ENCODE data around the gene SUSD2.

SUSD2 gene

GRCh38 chr22:24156913-24157821, 24.1 kb upstream of the SUSD2 start:
- in situ Hi-C loops (cut with HindIII; ENCODE audit: low pct_unique_long_range_greater_than_20kb, low sequenced_read_pairs), result no loop called here
- no peak for TF ChIP-seq JUND (IDR thresholded peaks at IDR 0.05; ENCODE audit: low read depth)
- peak in 1 of 2 experiments; percentile 49 for DNase-seq (ENCODE audit: low read depth in 1 of 2, low spot score in 1 of 2)

- no peak for TF ChIP-seq JUND (IDR thresholded peaks at IDR 0.05; ENCODE audit: low read depth)
- in situ Hi-C loops (cut with HindIII; ENCODE audit: low pct_unique_long_range_greater_than_20kb, low sequenced_read_pairs), result no loop called here
- DNase-seq (ENCODE audit: low read depth in 1 of 2, low spot score in 1 of 2), result no peak
These were observed 23.5 kb upstream of the SUSD2 start for GRCh38 chr22:24157822-24158135.

DNA sequence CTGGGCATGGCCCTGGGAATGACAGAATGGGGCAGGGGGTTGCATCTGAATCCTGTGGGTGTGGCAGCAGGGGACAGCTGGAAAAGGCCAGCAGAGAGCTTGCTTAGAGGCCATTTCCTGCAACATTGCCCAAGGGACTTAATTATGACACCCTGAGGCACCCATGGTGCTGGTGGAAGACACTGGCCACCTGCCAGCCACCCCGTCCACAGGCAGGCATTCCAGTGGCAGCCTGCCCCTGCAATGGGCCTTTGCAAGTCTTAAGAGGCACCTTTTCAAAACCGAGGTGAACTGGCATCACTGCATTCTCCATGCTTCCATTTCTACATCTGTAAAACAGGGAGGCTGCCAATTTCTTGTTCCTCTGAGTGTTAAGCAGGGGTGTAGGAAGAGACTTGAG, 21.6 kb upstream of the SUSD2 start:
- TF ChIP-seq JUND (IDR thresholded peaks at IDR 0.05; ENCODE audit: low read depth), result no peak
- no peak for DNase-seq (ENCODE audit: low read depth in 1 of 2, low spot score in 1 of 2)
- in situ Hi-C loops (cut with HindIII; ENCODE audit: low pct_unique_long_range_greater_than_20kb, low sequenced_read_pairs), result no loop called here

DNA sequence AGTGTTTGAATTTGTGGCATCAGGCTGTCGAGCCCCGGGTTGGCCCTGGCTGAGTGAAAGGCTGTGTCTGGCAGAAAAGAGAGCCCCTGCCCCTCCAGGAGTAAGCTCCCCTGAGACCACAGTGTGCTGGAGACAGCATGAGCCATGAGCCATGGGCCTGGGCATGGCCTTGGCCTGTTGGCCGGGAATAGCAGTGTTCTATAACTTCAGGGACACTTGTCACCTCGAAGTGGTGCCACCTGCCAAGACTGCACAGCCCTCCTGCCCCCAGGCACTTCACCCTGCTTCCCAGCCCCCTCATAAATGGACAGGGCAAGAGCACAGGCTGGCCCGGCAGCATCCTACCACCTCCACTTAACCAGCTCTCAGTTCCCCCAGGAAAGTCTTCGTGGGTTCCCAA, 20.7 kb upstream of the SUSD2 start:
- DNase-seq (ENCODE audit: low read depth in 1 of 2, low spot score in 1 of 2), result no peak
- TF ChIP-seq JUND (IDR thresholded peaks at IDR 0.05; ENCODE audit: low read depth), result no peak
- in situ Hi-C loops (cut with HindIII; ENCODE audit: low pct_unique_long_range_greater_than_20kb, low sequenced_read_pairs), result no loop called here

DNA sequence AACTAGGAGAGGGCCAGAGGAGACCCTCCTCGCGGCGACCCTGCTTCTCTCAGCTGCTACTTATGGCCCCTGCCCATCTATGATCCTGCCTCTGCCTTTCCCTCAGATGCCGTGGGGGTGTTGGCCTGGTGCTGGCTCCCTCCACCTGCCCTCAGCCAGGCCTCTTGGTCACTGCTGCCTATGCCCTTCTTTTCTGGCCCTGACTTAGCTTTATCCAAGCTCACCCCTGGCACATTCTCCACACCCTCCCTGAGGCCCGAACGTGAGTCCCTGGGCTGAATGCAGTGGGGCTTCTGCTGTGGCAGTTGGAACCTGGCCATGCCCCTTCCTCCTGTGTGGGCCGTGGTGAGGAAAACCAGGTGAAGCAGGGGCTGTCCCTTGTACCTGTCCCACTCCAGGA, 19.8 kb upstream of the SUSD2 start:
- in situ Hi-C loops (cut with HindIII; ENCODE audit: low pct_unique_long_range_greater_than_20kb, low sequenced_read_pairs), result no loop called here
- DNase-seq (ENCODE audit: low read depth in 1 of 2, low spot score in 1 of 2), result no peak
- no peak for TF ChIP-seq JUND (IDR thresholded peaks at IDR 0.05; ENCODE audit: low read depth)

- DNase-seq (ENCODE audit: low read depth in 1 of 2, low spot score in 1 of 2), result no peak
- TF ChIP-seq JUND (IDR thresholded peaks at IDR 0.05; ENCODE audit: low read depth), result no peak
- in situ Hi-C loops (cut with HindIII; ENCODE audit: low pct_unique_long_range_greater_than_20kb, low sequenced_read_pairs), result no loop called here
These were observed 19.4 kb upstream of the SUSD2 start for GRCh38 chr22:24161909-24162308.

DNA sequence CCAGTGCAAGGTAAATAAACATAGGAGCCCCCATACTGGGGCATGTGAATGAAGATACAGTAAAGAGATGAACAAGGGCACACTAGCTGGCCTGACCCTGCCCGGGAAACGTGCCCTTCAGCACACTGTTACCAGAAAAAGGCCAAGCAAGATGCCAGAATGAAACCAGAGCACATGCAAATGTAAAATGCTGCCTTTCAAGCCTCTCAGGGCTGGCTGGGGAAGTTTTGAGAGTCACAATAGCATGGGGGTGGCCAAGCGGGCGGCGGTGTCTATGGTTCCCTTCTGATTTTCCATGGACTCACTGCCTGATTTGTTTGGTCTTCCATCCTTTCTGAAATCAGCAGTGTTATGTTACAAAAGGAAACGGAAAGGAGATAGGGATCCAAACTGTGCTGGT, 18.9 kb upstream of the SUSD2 start:
- no peak for DNase-seq (ENCODE audit: low read depth in 1 of 2, low spot score in 1 of 2)
- TF ChIP-seq JUND (IDR thresholded peaks at IDR 0.05; ENCODE audit: low read depth), result no peak
- in situ Hi-C loops (cut with HindIII; ENCODE audit: low pct_unique_long_range_greater_than_20kb, low sequenced_read_pairs), result no loop called here

- TF ChIP-seq JUND (IDR thresholded peaks at IDR 0.05; ENCODE audit: low read depth), result no peak
- in situ Hi-C loops (cut with HindIII; ENCODE audit: low pct_unique_long_range_greater_than_20kb, low sequenced_read_pairs), result no loop called here
- peak; percentile 51 to 57 for DNase-seq (ENCODE audit: low read depth in 1 of 2, low spot score in 1 of 2)
These were observed 17.0 kb upstream of the SUSD2 start for GRCh38 chr22:24164243-24164642.

- no peak for TF ChIP-seq JUND (IDR thresholded peaks at IDR 0.05; ENCODE audit: low read depth)
These were observed 16.3 kb upstream of the SUSD2 start for GRCh38 chr22:24164940-24165339.

DNA sequence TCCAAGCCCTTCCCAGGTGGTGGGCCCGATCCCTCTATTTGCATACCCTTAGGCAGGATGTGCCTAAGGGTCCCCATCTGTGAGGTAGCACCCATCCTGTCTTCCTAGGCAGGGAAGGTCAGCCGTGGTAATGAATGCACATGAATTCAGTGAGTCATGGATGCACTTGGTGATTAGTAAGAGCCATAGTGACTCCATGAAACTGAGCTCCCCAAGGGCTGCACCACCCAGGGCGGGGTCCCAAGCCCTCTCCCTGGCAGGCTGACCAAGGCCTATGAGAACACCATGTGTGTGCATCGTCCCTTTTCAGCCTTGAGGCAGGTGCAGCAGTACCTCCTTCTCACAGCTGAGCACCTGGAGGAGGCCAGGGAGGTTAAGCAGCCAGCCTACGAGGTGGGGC, 15.6 kb upstream of the SUSD2 start:
- no peak for DNase-seq (ENCODE audit: low read depth in 1 of 2, low spot score in 1 of 2)
- in situ Hi-C loops (cut with HindIII; ENCODE audit: low pct_unique_long_range_greater_than_20kb, low sequenced_read_pairs), result no loop called here
- no peak for TF ChIP-seq JUND (IDR thresholded peaks at IDR 0.05; ENCODE audit: low read depth)

More at GRCh38 chr22:24164940-24165339, 16.3 kb upstream of the SUSD2 start:
- no peak for DNase-seq (ENCODE audit: low read depth in 1 of 2, low spot score in 1 of 2)
- in situ Hi-C loops (cut with HindIII; ENCODE audit: low pct_unique_long_range_greater_than_20kb, low sequenced_read_pairs), result no loop called here

DNA sequence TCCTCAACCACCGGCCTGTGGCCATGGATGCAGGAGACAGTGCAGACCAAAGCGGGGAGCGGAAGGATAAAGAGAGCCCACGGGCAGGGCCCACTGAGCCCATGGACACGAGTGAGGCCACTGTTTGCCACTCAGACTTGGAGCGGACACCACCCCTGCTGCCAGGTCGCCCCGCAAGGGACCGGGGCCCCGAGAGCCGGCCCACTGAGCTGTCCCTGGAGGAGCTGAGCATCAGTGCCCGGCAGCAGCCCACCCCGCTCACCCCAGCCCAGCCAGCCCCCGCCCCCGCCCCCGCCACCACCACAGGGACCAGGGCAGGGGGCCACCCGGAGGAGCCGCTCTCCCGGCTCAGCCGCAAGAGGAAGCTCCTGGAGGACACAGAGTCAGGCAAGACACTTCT, 14.5 kb upstream of the SUSD2 start:
- TF ChIP-seq JUND (IDR thresholded peaks at IDR 0.05; ENCODE audit: low read depth), result no peak
- in situ Hi-C loops (cut with HindIII; ENCODE audit: low pct_unique_long_range_greater_than_20kb, low sequenced_read_pairs), result no loop called here
- no peak for DNase-seq (ENCODE audit: low read depth in 1 of 2, low spot score in 1 of 2)

- no peak for DNase-seq (ENCODE audit: low read depth in 1 of 2, low spot score in 1 of 2)
- no peak for TF ChIP-seq JUND (IDR thresholded peaks at IDR 0.05; ENCODE audit: low read depth)
- in situ Hi-C loops (cut with HindIII; ENCODE audit: low pct_unique_long_range_greater_than_20kb, low sequenced_read_pairs), result no loop called here
These were observed 11.7 kb upstream of the SUSD2 start for GRCh38 chr22:24169439-24170058.

DNA sequence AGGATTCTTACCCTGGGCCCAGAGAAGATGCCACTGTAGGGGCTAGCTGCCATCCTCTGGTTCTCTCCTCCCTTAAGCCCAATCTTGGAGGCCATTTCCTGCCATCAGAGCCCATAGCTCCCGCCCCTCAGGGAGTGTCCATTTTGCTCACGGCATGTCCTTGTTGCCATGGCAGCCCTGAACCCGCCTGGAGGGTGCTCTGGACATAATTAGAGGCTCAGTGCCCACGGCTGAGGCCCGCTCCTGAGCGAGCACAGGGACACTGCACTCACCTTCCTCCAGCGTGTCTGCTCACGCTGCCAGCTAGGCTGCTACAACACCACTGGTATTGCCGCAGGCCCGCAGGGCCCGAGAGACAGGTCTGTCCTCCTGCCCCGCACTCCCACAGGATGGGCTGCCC, 11.1 kb upstream of the SUSD2 start:
- TF ChIP-seq JUND (IDR thresholded peaks at IDR 0.05; ENCODE audit: low read depth), result no peak
- in situ Hi-C loops (cut with HindIII; ENCODE audit: low pct_unique_long_range_greater_than_20kb, low sequenced_read_pairs), result no loop called here
- DNase-seq (ENCODE audit: low read depth in 1 of 2, low spot score in 1 of 2), result no peak
